WTC11 (cell line): ENCODE results near the gene PACS1. TPM values are rescaled to one million over a fixed set of nuclear protein-coding genes. Genes with fewer than 3 reads are reported as not detected.

Source experiments
- ATAC-seq: fragments of 200-7000 bp; cut with Tn5 transposase; 2 replicates; pipeline ENCODE4 v1.10.0; 2021; ENCODE audit warnings: mild to moderate bottlenecking, moderate library complexity
- CTCF ChIA-PET: fragments of 300-600 bp; sonication (Branson Sonifier 250); formaldehyde crosslinking; loops from one replicate; lab custom pipeline; 2021; ENCODE audit warnings: antibody characterized with exemption; lab: Charles Lee
- POLR2A ChIA-PET: fragments of 350-600 bp; sonication (Branson Sonifier 250); formaldehyde crosslinking; loops from one replicate; lab custom pipeline; 2021; ENCODE audit warnings: antibody characterized with exemption; lab: Charles Lee
- DNase-seq: peaks from one replicate; pipeline ENCODE4 v3.0.0; 2021; ENCODE audit warnings: low spot score
- H3K27ac Mint-ChIP-seq: 2 replicates; pipeline ENCODE4 v1.8.0; 2021; ENCODE audit warnings: mixed read lengths
- H3K27me3 Mint-ChIP-seq: 2 replicates; pipeline ENCODE4 v1.8.0; 2021; ENCODE audit warnings: low read depth, mild to moderate bottlenecking, moderate library complexity, mixed read lengths
- H3K36me3 Mint-ChIP-seq: 2 replicates; pipeline ENCODE4 v1.8.0; 2021; ENCODE audit warnings: mixed read lengths
- H3K4me1 Mint-ChIP-seq: 2 replicates; pipeline ENCODE4 v1.8.0; 2022; ENCODE audit warnings: mixed read lengths
- H3K4me3 Mint-ChIP-seq: 2 replicates; pipeline ENCODE4 v1.8.0; 2021; ENCODE audit warnings: mild to moderate bottlenecking, moderate library complexity, mixed read lengths
- H3K9me3 Mint-ChIP-seq: 2 replicates; pipeline ENCODE4 v1.8.0; 2021; ENCODE audit warnings: mixed read lengths
- ATF1 ChIP-seq: sonication (generic); formaldehyde crosslinking; IDR thresholded peaks from 2 replicates; pipeline ENCODE4 v1.8.1; 2023; ENCODE audit warnings: mild to moderate bottlenecking, moderate library complexity, missing genetic modification reagents
- CREM ChIP-seq: sonication (generic); formaldehyde crosslinking; IDR thresholded peaks from 2 replicates; pipeline ENCODE4 v1.8.1; 2022; ENCODE audit warnings: mild to moderate bottlenecking, missing genetic modification reagents, moderate library complexity
- E2F5 ChIP-seq: sonication (generic); formaldehyde crosslinking; IDR thresholded peaks from 2 replicates; pipeline ENCODE4 v1.8.1; 2022; ENCODE audit warnings: mild to moderate bottlenecking, moderate library complexity, missing genetic modification reagents
- EMX1 ChIP-seq: fragments of 250-450 bp; sonication (Bioruptor Pico); IDR thresholded peaks from 2 replicates; pipeline ENCODE4 v1.8.0; 2021; ENCODE audit warnings: mild to moderate bottlenecking
- FOXP1 ChIP-seq: sonication (generic); formaldehyde crosslinking; IDR thresholded peaks from 2 replicates; pipeline ENCODE4 v1.8.0; 2022; ENCODE audit warnings: missing genetic modification reagents, mild to moderate bottlenecking, moderate library complexity, borderline replicate concordance
- GRHL2 ChIP-seq: fragments of 250-450 bp; sonication (Bioruptor Pico); IDR thresholded peaks from 2 replicates; pipeline ENCODE4 v1.8.0; 2022; ENCODE audit warnings: mild to moderate bottlenecking, moderate library complexity; ENCODE audit not compliant: insufficient replicate concordance, severe bottlenecking
- JUN ChIP-seq: sonication (generic); formaldehyde crosslinking; IDR thresholded peaks from 2 replicates; pipeline ENCODE4 v1.8.0; 2023; ENCODE audit warnings: mild to moderate bottlenecking, missing genetic modification reagents
- MYBL2 ChIP-seq: sonication (generic); formaldehyde crosslinking; IDR thresholded peaks from 2 replicates; pipeline ENCODE4 v1.8.1; 2023; ENCODE audit warnings: mild to moderate bottlenecking, moderate library complexity, missing genetic modification reagents
- NFYB ChIP-seq: sonication (generic); formaldehyde crosslinking; conservative IDR thresholded peaks from 2 replicates; pipeline ENCODE4 v1.8.0; 2022; ENCODE audit warnings: low read depth, missing genetic modification reagents
- NR2C2 ChIP-seq: sonication (generic); formaldehyde crosslinking; IDR thresholded peaks from 2 replicates; pipeline ENCODE4 v1.8.0; 2022; ENCODE audit warnings: mild to moderate bottlenecking, missing genetic modification reagents
- NR3C1 ChIP-seq: sonication (generic); formaldehyde crosslinking; conservative IDR thresholded peaks from 2 replicates; pipeline ENCODE4 v1.8.1; 2023; ENCODE audit warnings: low read depth, mild to moderate bottlenecking, missing genetic modification reagents
- OVOL2 ChIP-seq: fragments of 250-450 bp; sonication (Bioruptor Pico); IDR thresholded peaks from 2 replicates; pipeline ENCODE4 v1.9.0; 2021; ENCODE audit warnings: mild to moderate bottlenecking, borderline replicate concordance
- RELA ChIP-seq: sonication (generic); formaldehyde crosslinking; IDR thresholded peaks from 2 replicates; pipeline ENCODE4 v1.8.1; 2022; ENCODE audit warnings: missing genetic modification reagents, mild to moderate bottlenecking, borderline replicate concordance
- SOX15 ChIP-seq: fragments of 250-450 bp; sonication (Bioruptor Pico); IDR thresholded peaks from 2 replicates; pipeline ENCODE4 v1.9.0; 2021; ENCODE audit warnings: mild to moderate bottlenecking
- ZNF121 ChIP-seq: sonication (generic); formaldehyde crosslinking; IDR thresholded peaks from 2 replicates; pipeline ENCODE4 v1.8.0; 2023; ENCODE audit warnings: missing genetic modification reagents
- ZNF232 ChIP-seq: sonication (generic); formaldehyde crosslinking; IDR thresholded peaks from 2 replicates; pipeline ENCODE4 v1.8.0; 2022; ENCODE audit warnings: mild to moderate bottlenecking, missing genetic modification reagents
- ZNF416 ChIP-seq: fragments of 250-450 bp; sonication (Bioruptor Pico); IDR thresholded peaks from 2 replicates; pipeline ENCODE4 v1.9.0; 2021; ENCODE audit warnings: mild to moderate bottlenecking, inconsistent platforms
- ZNF423 ChIP-seq: fragments of 250-450 bp; sonication (Bioruptor Pico); IDR thresholded peaks from 2 replicates; pipeline ENCODE4 v2.1.2; 2022; ENCODE audit warnings: mild to moderate bottlenecking, moderate library complexity
- ZNF425 ChIP-seq: fragments of 250-450 bp; sonication (Bioruptor Pico); conservative IDR thresholded peaks from 2 replicates; pipeline ENCODE4 v1.9.0; 2021; ENCODE audit warnings: mild to moderate bottlenecking
- total RNA-seq: library from RNA; stranded (reverse); gene quantifications from 3 replicates; pipeline ENCODE4 v1.2.3, GENCODE V29; 2021
- TF ChIP-seq, protein P1 (sequence below): sonication (generic); formaldehyde crosslinking; IDR thresholded peaks from 2 replicates; pipeline ENCODE4 v1.8.0; 2022; ENCODE audit warnings: mild to moderate bottlenecking, missing genetic modification reagents
- TF ChIP-seq, protein P2 (sequence below): fragments of 250-450 bp; sonication (Bioruptor Pico); IDR thresholded peaks from 2 replicates; pipeline ENCODE4 v1.9.0; 2021; ENCODE audit warnings: moderate library complexity, mild to moderate bottlenecking, inconsistent platforms, borderline replicate concordance
- TF ChIP-seq, protein P3 (sequence below): sonication (generic); formaldehyde crosslinking; IDR thresholded peaks from 2 replicates; pipeline ENCODE4 v1.8.1; 2022; ENCODE audit warnings: mild to moderate bottlenecking, missing genetic modification reagents, moderate library complexity, borderline replicate concordance
- TF ChIP-seq, protein P4 (sequence below): sonication (generic); formaldehyde crosslinking; IDR thresholded peaks from 2 replicates; pipeline ENCODE4 v1.8.0; 2022; ENCODE audit warnings: missing genetic modification reagents
- TF ChIP-seq, protein P5 (sequence below): sonication (generic); formaldehyde crosslinking; IDR thresholded peaks from 2 replicates; pipeline ENCODE4 v1.8.1; 2022; ENCODE audit warnings: missing genetic modification reagents, borderline replicate concordance

Gene PACS1
- total RNA-seq, 1 experiment from 2014 or later = 34.8 TPM

DNA sequence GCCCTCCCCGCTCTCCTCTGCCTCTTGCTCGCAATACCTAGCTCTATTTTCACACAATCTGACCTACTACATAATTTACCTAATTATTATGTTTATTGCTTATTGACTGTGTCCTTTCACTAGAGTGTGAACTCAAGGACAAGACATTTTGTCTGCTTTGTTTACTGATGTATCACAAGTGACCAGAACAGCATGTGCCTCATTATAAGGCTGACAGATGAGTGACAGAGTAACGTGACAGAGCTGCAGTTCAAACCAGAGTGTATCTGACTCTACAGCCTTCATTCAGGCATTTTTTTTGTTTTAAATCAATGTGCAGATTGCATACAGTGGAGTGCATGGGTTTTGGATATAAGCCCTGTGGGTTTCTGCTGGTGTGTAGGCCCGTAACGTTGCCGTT is 116.4 kb downstream of the PACS1 start (continued):
- TF ChIP-seq ZNF425 (no peak), RELA (CRISPR knock-in tag) (no peak), GRHL2 (CRISPR knock-in tag) (no peak)

GRCh38 chr11:66187453-66187852 is 117.4 kb downstream of the PACS1 start:
- DNase-seq = no peak
- Mint-ChIP-seq H3K4me1 (peaks cover 6% of the 10 kb centered on the region; the same call in 1 of the 2 replicates), H3K36me3 (peaks cover 4% of the 10 kb centered on the region; the same call in 1 of the 2 replicates), H3K4me3 (no peak overlapping the region), H3K27me3 (no peaks in the 10 kb centered on the region), H3K27ac (no peak overlapping the region), H3K9me3 (peaks cover 13% of the 10 kb centered on the region)
- TF ChIP-seq CREM (CRISPR knock-in tag) = no peak
- TF ChIP-seq E2F5 (CRISPR knock-in tag) = no peak
- no peak for TF ChIP-seq ZNF232 (CRISPR knock-in tag)
- TF ChIP-seq, protein P1, sequence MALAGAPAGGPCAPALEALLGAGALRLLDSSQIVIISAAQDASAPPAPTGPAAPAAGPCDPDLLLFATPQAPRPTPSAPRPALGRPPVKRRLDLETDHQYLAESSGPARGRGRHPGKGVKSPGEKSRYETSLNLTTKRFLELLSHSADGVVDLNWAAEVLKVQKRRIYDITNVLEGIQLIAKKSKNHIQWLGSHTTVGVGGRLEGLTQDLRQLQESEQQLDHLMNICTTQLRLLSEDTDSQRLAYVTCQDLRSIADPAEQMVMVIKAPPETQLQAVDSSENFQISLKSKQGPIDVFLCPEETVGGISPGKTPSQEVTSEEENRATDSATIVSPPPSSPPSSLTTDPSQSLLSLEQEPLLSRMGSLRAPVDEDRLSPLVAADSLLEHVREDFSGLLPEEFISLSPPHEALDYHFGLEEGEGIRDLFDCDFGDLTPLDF (CRISPR knock-in tag) = no peak
- TF ChIP-seq JUN (CRISPR knock-in tag) = no peak
- TF ChIP-seq NR2C2 (CRISPR knock-in tag) = no peak
- TF ChIP-seq SOX15 (CRISPR knock-in tag) = no peak
- no peak for TF ChIP-seq NR3C1
- TF ChIP-seq ZNF121 (CRISPR knock-in tag) = no peak
- no peak for TF ChIP-seq NFYB (CRISPR knock-in tag)
- TF ChIP-seq, protein P2, sequence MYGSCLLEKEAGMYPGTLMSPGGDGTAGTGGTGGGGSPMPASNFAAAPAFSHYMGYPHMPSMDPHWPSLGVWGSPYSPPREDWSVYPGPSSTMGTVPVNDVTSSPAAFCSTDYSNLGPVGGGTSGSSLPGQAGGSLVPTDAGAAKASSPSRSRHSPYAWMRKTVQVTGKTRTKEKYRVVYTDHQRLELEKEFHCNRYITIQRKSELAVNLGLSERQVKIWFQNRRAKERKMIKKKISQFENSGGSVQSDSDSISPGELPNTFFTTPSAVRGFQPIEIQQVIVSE (CRISPR knock-in tag) = no peak
- no peak for TF ChIP-seq EMX1
- no peak for TF ChIP-seq MYBL2 (CRISPR knock-in tag)
- no peak for TF ChIP-seq OVOL2 (CRISPR knock-in tag)
- TF ChIP-seq ZNF416 (CRISPR knock-in tag) = no peak
- CTCF ChIA-PET = no interaction called here
- POLR2A ChIA-PET = no interaction called here
- no peak for ATAC-seq

DNA sequence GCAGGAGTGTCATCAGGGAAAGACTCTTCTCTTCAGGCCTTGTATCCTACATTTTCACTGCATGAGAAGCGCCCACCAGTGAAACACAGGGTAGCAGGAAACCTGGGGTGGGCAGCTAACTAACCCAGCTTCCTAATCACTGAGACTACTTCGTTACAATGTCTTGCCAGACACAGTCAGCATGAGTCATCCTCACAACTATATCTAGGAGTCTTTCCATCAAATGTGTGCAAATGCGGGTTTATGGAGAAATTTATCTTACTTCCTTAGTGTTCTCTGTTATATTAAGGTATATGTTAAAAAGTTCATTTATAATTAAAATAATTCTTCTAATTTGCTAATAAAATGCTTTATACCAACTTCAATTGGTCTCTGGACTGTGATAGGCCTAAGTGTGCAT is 118.5 kb downstream of the PACS1 start:
- no peak for ATAC-seq
- POLR2A ChIA-PET = no interaction called here
- TF ChIP-seq EMX1 (no peak), ZNF423 (CRISPR knock-in tag) (no peak), OVOL2 (CRISPR knock-in tag) (no peak), ATF1 (CRISPR knock-in tag) (no peak), FOXP1 (no peak)
- TF ChIP-seq, protein P3, sequence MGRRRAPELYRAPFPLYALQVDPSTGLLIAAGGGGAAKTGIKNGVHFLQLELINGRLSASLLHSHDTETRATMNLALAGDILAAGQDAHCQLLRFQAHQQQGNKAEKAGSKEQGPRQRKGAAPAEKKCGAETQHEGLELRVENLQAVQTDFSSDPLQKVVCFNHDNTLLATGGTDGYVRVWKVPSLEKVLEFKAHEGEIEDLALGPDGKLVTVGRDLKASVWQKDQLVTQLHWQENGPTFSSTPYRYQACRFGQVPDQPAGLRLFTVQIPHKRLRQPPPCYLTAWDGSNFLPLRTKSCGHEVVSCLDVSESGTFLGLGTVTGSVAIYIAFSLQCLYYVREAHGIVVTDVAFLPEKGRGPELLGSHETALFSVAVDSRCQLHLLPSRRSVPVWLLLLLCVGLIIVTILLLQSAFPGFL = no peak
- TF ChIP-seq, protein P4, sequence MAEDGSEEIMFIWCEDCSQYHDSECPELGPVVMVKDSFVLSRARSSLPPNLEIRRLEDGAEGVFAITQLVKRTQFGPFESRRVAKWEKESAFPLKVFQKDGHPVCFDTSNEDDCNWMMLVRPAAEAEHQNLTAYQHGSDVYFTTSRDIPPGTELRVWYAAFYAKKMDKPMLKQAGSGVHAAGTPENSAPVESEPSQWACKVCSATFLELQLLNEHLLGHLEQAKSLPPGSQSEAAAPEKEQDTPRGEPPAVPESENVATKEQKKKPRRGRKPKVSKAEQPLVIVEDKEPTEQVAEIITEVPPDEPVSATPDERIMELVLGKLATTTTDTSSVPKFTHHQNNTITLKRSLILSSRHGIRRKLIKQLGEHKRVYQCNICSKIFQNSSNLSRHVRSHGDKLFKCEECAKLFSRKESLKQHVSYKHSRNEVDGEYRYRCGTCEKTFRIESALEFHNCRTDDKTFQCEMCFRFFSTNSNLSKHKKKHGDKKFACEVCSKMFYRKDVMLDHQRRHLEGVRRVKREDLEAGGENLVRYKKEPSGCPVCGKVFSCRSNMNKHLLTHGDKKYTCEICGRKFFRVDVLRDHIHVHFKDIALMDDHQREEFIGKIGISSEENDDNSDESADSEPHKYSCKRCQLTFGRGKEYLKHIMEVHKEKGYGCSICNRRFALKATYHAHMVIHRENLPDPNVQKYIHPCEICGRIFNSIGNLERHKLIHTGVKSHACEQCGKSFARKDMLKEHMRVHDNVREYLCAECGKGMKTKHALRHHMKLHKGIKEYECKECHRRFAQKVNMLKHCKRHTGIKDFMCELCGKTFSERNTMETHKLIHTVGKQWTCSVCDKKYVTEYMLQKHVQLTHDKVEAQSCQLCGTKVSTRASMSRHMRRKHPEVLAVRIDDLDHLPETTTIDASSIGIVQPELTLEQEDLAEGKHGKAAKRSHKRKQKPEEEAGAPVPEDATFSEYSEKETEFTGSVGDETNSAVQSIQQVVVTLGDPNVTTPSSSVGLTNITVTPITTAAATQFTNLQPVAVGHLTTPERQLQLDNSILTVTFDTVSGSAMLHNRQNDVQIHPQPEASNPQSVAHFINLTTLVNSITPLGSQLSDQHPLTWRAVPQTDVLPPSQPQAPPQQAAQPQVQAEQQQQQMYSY (CRISPR knock-in tag) = no peak
- TF ChIP-seq, protein P5, sequence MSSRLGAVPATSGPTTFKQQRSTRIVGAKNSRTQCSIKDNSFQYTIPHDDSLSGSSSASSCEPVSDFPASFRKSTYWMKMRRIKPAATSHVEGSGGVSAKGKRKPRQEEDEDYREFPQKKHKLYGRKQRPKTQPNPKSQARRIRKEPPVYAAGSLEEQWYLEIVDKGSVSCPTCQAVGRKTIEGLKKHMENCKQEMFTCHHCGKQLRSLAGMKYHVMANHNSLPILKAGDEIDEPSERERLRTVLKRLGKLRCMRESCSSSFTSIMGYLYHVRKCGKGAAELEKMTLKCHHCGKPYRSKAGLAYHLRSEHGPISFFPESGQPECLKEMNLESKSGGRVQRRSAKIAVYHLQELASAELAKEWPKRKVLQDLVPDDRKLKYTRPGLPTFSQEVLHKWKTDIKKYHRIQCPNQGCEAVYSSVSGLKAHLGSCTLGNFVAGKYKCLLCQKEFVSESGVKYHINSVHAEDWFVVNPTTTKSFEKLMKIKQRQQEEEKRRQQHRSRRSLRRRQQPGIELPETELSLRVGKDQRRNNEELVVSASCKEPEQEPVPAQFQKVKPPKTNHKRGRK (CRISPR knock-in tag) = no peak

More for the DNA sequence above, 118.5 kb downstream of the PACS1 start:
- H3K27me3 Mint-ChIP-seq = no peaks in the 10 kb centered on the region
- no peak for DNase-seq
- no peak overlapping the region for H3K4me3 Mint-ChIP-seq
- peaks cover 6% of the 10 kb centered on the region; the same call in 1 of the 2 replicates for H3K4me1 Mint-ChIP-seq
- H3K9me3 Mint-ChIP-seq = peaks cover 13% of the 10 kb centered on the region
- no peak overlapping the region for H3K27ac Mint-ChIP-seq
- CTCF ChIA-PET = no interaction called here
- peaks cover 4% of the 10 kb centered on the region; the same call in 1 of the 2 replicates for H3K36me3 Mint-ChIP-seq
